IPS DF 4.7 (cell line): ENCODE measurements around the gene LRCOL1.

ENCODE experiments used
- DNase-seq: peaks from one replicate; pipeline ENCODE4 v3.0.0-alpha.2; 2013; ENCODE audit warnings: low spot score; ENCODE audit errors: extremely low read depth

LRCOL1 gene

GRCh38 chr12:132582582-132583410, 27.6 kb downstream of the LRCOL1 start:
- no peak for DNase-seq

DNA sequence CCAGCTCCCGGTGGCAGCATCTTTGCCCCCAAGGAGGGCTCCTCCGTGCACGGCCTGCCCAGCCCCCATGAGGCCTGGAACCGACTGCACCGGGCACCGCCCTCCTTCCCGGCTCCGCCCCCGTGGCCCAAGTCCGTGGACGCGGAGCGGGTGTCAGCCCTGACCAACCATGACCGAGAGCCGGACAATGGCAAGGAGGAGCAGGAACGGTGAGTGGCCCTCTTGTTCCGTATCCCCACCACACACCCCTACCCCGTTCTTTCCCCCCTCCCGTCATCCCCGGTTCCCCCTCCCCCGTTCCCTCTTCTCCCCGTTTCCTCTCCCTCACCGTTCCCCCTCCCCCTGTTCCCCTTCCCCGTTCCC, 28.3 kb downstream of the LRCOL1 start:
- DNase-seq = no peak

DNA sequence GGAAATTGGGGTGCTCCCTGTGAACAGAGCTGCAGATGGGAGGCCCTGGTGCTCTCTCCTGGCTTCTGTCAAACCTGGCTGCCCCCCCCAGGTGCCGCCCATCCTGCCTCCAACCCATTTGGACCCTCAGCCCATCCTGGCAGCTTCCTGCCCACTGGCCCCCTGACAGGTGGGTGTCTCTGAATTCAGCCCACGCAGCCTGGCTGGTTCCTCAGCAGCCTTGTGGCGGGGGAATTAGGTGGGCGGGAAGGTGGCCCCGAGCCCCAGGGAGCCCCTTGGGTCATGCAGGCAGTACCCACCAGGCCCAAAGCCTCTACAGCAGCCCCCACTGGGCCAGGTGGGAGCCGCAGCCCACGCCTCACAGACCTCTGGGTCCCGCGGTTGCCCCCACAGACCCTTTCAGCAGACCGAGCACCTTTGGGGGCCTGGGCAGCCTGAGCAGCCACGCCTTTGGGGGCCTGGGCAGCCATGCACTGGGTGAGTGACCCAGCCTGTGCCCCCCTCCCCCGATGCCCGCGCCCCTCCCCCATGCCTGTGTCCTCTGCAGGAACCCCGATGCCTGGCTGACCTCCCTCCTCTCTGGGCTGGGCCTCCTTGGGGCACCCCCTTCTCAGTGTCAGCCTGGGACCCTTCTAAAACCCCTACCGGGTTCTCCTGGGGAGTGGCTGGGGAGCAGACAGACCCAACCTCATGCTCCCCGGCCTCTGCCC, 28.9 kb downstream of the LRCOL1 start:
- DNase-seq = no peak

DNA sequence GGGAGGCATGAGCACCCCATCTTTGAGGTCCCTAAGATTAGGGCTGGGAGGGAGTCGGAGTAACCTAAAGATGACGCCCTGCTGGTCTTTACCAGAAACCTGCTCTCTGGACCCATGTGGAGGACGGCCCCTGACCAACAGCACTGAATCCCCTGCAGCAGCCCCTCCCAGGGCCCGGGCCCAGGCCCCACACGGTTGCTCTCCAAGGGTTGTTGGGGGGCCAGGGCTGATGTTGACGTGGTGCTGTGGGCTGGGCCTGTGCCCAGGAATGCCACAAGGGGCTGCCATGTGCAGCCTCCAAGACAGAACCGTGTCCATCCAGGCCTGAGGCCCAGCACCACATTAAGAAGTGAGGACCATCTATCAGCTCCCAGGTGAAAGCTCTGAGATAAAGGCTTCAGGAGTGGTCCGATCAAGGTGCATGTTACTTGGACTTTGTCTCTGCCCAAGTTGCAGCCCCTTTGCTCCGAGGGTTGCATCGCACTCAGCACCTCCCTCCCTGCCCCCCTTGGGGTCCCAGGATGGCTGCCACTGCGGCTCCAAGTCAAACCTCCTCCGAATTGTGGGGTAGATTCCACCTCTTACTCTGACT, 29.6 kb downstream of the LRCOL1 start:
- DNase-seq = no peak

DNA sequence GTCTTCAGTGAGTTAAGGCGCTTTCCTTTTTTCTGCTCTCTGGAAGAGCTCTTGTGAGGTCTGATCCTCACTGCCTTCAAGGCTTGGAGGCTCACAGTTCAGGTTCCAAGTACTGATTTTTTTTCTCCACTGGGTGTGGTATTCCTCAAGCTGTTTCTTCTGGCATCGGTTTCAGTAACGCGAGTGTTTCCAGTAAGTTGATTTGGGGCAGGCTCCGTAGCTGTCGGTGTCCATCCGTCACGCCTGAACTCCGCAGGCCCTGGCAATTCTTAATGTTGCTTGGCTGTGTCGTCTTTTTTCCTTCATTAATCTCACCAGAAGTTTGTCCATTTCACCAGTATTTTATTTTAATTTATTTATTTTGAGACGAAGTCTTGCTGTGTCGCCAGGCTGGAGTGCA, 30.6 kb downstream of the LRCOL1 start:
- no peak for DNase-seq

DNA sequence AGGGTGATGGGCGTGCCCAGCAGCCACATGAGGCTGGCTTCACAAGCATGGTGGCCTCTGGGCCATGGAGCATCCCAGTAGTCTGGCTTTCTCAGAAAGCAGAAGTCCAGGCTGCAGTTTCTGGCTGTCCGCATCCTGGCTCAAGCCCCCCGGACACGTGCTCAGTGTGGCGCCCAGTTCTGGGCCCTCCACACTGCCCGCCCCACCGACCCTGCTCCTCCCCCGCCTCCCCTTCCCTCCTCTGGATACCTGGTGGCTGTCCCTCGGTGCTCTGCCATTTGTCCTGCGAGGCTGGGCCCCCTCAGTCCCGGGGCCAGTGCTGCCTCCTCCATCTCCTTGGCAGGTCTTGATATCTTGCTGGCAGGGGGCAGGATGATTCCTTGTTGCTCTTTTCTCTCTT, 31.6 kb downstream of the LRCOL1 start:
- no peak for DNase-seq

- no peak for DNase-seq
Observed at GRCh38 chr12:132578118-132578517, 32.3 kb downstream of the LRCOL1 start.

GRCh38 chr12:132577191-132577920, 33.0 kb downstream of the LRCOL1 start:
- no peak for DNase-seq

GRCh38 chr12:132576701-132577100, 33.7 kb downstream of the LRCOL1 start:
- DNase-seq = no peak

GRCh38 chr12:132575661-132576060, 34.7 kb downstream of the LRCOL1 start:
- DNase-seq = no peak

DNA sequence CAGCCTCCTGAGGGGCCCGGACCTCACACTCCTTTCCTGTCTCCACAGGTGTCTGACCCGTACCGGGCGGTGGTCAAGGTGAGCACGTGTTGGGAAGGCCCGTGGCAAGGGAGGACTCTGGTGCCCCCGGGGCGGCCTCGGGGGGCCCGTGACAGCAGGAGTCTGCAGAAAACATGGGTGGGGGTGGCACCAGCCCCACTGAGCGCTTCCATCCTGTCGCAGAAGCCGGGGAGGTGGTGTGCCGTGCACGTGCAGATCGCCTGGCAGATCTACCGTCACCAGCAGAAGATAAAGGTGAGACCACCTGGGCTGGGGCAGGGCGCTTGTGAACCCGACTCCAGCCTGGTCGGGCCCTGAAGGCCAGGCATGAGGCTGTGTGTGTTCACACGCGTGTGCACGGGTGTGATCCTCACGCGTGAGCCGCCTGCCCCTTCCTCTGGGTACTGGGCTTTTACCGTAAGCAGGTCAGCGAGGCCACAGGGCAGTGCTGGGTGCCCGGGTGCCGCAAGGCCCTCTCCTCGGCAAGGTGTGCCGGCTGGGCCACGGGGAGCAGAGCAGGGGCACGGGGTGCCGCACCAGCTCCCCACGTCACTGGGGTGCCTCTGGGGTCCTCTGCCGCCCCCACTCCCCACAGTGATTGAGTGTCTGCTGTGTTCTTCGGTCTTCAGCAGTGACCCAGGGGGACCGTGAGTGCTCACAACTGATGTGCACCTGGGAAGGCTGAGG, 35.9 kb downstream of the LRCOL1 start:
- DNase-seq = no peak

GRCh38 chr12:132572801-132573760, 37.3 kb downstream of the LRCOL1 start:
- DNase-seq = no peak

DNA sequence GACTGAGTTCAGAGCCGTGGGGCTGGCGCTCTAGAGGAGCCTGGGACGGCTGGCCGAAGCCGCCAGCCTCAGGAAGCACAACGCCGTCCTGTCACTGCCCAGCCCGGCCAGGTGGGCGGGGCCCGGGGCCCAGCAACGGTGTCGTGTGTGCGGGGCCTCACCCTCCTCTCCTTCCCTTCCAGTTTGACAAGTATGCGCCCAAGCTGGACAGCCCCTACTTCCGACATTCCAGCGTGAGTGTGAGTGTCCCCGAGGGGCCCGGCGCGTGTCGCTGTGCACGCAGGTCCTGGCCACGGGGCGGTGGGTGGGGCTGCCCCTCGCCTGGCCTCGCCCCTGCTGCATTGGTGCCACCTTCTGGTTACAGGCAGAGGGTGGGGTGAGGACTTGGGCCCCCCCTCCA, 38.3 kb downstream of the LRCOL1 start:
- no peak for DNase-seq

GRCh38 chr12:132571598-132571997, 38.8 kb downstream of the LRCOL1 start:
- DNase-seq = no peak

- no peak for DNase-seq
Observed at GRCh38 chr12:132571051-132571450, 39.3 kb downstream of the LRCOL1 start.

- DNase-seq = no peak
Observed at GRCh38 chr12:132570635-132571034, 39.7 kb downstream of the LRCOL1 start.

DNA sequence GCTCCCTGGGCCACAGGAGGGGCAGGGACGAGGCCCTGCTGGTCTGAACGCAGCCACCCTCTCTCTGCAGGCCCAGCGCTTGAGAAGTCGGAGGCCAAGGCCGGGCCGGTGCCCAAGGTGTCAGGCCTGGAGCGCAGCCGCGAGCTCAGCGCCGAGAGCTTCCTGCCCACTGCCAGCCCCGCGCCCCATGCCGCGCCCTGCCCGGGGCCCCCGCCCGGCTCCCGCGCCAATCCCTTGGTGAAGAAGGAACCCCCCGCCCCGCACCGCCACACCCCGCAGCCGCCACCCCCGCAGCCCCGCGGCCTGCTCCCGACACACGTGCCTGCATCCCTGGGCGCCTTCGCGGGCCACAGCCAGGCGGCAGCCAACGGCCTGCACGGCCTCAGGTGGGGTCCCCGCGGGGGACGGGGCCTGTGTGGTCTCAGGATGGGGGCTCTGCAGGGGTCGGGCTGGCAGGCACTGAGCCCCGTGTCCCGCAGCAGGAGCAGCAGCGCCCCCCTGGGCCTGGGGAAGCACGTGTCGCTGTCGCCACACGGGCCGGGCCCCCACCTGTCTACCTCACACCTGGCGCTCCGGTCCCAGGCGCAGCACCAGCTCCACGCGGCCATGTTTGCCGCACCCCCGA, 40.4 kb downstream of the LRCOL1 start:
- no peak for DNase-seq

DNA sequence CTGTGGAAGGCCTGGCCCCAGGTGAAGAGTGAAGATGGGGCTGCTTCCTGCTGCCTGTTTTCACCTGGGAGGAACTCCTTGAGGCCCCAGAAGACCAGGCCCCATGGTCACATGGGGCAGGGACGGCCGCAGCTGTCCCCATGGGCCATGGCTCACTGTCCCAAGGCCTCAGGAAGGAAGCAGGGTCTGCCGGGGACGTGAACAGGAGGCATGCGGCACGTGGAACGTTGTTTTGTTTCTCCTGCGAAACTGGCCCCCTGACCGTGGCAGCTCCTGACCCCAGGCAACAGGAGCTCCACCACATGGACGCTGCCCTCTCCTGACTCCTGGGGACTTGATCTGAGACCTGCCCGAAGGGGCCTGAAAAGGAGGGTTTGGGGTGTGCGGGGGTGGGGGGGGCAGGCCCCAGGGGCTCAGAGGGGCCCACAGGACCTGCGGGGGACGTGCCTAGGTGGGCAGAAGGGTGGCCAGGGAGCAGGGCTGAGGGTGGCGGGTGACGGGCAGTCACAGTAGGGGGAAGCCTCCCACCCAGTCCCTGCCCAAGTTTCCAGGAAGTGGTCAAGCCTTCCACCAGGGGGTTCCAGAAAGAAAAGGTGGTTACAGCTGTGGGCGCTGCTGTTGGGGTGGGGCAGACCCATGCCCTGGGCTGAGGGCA, 41.4 kb downstream of the LRCOL1 start:
- no peak for DNase-seq

GRCh38 chr12:132568301-132568700, 42.1 kb downstream of the LRCOL1 start:
- DNase-seq = no peak
